Measurements from ENCODE around the gene CLEC9A. TPM values are rescaled to one million over a fixed set of nuclear protein-coding genes. Genes with fewer than 3 reads are reported as not detected.

The CLEC9A gene
- total and polyA plus RNA-seq, 9 of the 15 experiments (the other 6 are each of a cell fraction or from before 2014, with no cell fraction given), result not detected

- TF ChIP-seq, protein P1, sequence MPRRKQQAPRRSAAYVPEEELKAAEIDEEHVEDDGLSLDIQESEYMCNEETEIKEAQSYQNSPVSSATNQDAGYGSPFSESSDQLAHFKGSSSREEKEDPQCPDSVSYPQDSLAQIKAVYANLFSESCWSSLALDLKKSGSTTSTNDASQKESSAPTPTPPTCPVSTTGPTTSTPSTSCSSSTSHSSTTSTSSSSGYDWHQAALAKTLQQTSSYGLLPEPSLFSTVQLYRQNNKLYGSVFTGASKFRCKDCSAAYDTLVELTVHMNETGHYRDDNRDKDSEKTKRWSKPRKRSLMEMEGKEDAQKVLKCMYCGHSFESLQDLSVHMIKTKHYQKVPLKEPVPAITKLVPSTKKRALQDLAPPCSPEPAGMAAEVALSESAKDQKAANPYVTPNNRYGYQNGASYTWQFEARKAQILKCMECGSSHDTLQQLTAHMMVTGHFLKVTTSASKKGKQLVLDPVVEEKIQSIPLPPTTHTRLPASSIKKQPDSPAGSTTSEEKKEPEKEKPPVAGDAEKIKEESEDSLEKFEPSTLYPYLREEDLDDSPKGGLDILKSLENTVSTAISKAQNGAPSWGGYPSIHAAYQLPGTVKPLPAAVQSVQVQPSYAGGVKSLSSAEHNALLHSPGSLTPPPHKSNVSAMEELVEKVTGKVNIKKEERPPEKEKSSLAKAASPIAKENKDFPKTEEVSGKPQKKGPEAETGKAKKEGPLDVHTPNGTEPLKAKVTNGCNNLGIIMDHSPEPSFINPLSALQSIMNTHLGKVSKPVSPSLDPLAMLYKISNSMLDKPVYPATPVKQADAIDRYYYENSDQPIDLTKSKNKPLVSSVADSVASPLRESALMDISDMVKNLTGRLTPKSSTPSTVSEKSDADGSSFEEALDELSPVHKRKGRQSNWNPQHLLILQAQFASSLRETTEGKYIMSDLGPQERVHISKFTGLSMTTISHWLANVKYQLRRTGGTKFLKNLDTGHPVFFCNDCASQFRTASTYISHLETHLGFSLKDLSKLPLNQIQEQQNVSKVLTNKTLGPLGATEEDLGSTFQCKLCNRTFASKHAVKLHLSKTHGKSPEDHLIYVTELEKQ (CRISPR knock-in tag; IDR thresholded peaks at IDR 0.05), result no peak
- TF ChIP-seq, protein P2, sequence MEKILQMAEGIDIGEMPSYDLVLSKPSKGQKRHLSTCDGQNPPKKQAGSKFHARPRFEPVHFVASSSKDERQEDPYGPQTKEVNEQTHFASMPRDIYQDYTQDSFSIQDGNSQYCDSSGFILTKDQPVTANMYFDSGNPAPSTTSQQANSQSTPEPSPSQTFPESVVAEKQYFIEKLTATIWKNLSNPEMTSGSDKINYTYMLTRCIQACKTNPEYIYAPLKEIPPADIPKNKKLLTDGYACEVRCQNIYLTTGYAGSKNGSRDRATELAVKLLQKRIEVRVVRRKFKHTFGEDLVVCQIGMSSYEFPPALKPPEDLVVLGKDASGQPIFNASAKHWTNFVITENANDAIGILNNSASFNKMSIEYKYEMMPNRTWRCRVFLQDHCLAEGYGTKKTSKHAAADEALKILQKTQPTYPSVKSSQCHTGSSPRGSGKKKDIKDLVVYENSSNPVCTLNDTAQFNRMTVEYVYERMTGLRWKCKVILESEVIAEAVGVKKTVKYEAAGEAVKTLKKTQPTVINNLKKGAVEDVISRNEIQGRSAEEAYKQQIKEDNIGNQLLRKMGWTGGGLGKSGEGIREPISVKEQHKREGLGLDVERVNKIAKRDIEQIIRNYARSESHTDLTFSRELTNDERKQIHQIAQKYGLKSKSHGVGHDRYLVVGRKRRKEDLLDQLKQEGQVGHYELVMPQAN (IDR thresholded peaks at IDR 0.05; ENCODE audit: borderline replicate concordance), result no peak
- TF ChIP-seq POLR2A (conservative IDR thresholded peaks at IDR 0.05) (no peak), NCOA4 (IDR thresholded peaks at IDR 0.05; ENCODE audit: partially characterized antibody) (no peak), RAD21 (CRISPR knock-in tag; conservative IDR thresholded peaks at IDR 0.05 in 1 of 2, IDR thresholded peaks at IDR 0.05 in 1 of 2) (no peak), ZNF121 (CRISPR knock-in tag; conservative IDR thresholded peaks at IDR 0.05) (no peak), HMGN3 (IDR thresholded peaks at IDR 0.05; ENCODE audit: borderline replicate concordance, extremely low read depth, insufficient read length, low read depth, low read length) (no peak), SUPT5H (IDR thresholded peaks at IDR 0.05) (no peak), ZBTB17 (CRISPR knock-in tag; IDR thresholded peaks at IDR 0.05) (no peak)
- TF ChIP-seq, protein P3, sequence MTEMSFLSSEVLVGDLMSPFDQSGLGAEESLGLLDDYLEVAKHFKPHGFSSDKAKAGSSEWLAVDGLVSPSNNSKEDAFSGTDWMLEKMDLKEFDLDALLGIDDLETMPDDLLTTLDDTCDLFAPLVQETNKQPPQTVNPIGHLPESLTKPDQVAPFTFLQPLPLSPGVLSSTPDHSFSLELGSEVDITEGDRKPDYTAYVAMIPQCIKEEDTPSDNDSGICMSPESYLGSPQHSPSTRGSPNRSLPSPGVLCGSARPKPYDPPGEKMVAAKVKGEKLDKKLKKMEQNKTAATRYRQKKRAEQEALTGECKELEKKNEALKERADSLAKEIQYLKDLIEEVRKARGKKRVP (CRISPR knock-in tag; IDR thresholded peaks at IDR 0.05), result no peak
Measured at GRCh38 chr12:10094646-10095395, 64.3 kb downstream of the CLEC9A start (continued).
